Measurements from ENCODE around the gene DENND11. TPM values are rescaled to one million over a fixed set of nuclear protein-coding genes. Genes with fewer than 3 reads are reported as not detected.

Gene DENND11
- total and polyA plus RNA-seq, 7 donors: 1.7 to 5.7 (median 4.4) TPM

GRCh38 chr7:141675436-141676215, 26.3 kb downstream of the DENND11 start:
- DNase-seq: no peak
- TF ChIP-seq CTCF (IDR thresholded peaks at IDR 0.05): no peak
- H3K36me3 ChIP-seq (ENCODE audit: insufficient read depth in 1 of 2, low read depth in 1 of 2): peaks cover 3 to 34% of the 10 kb centered on the region in 2 donors
- no peaks in the 10 kb centered on the region for H3K27me3 ChIP-seq (ENCODE audit: insufficient read depth in 3 of 3, low read length in 2 of 3)
- peak overlapping the region; percentile 30 for H3K27ac ChIP-seq
- H3K4me3 ChIP-seq: no peak overlapping the region
- WGBS, 3 donors: 78 to 88% (median 80%) methylated on average over 6 of the region's 6 CpGs
- H3K9me3 ChIP-seq: no peaks in the 10 kb centered on the region
- intact Hi-C loops (cut with DNase I): no loop called here
- ATAC-seq: no peak
- H3K4me1 ChIP-seq: no peaks in the 10 kb centered on the region

- peaks cover 2 to 42% of the 10 kb centered on the region in 2 donors for H3K36me3 ChIP-seq (ENCODE audit: insufficient read depth in 1 of 2, low read depth in 1 of 2)
- H3K4me1 ChIP-seq: no peaks in the 10 kb centered on the region
- H3K27ac ChIP-seq: peak overlapping the region; percentile 30
- H3K27me3 ChIP-seq (ENCODE audit: insufficient read depth in 3 of 3, low read length in 2 of 3): no peaks in the 10 kb centered on the region
- no peak overlapping the region for H3K4me3 ChIP-seq
- DNase-seq (no peak), ATAC-seq (no peak)
- no peaks in the 10 kb centered on the region for H3K9me3 ChIP-seq
- intact Hi-C loops (cut with DNase I): no loop called here
- WGBS, 3 donors: 66 to 70% (median 70%) methylated on average over 4 of the region's 4 CpGs
- peak; percentile 9 for TF ChIP-seq CTCF (IDR thresholded peaks at IDR 0.05)
These were observed 27.3 kb downstream of the DENND11 start for GRCh38 chr7:141674702-141675101.

- Histone ChIP-seq H3K9me3 (no peaks in the 10 kb centered on the region), H3K27ac (peak overlapping the region; percentile 23), H3K36me3 (ENCODE audit: insufficient read depth in 1 of 2, low read depth in 1 of 2) (peaks cover 2 to 42% of the 10 kb centered on the region in 2 donors), H3K27me3 (ENCODE audit: insufficient read depth in 3 of 3, low read length in 2 of 3) (no peaks in the 10 kb centered on the region), H3K4me3 (no peak overlapping the region), H3K4me1 (no peaks in the 10 kb centered on the region)
- ATAC-seq (peak in 1 of 4 donors; percentile 36), DNase-seq (no peak)
- 72 to 82% (median 81%) methylated on average over 5 of the region's 5 CpGs for WGBS, 3 donors
- TF ChIP-seq CTCF (IDR thresholded peaks at IDR 0.05): no peak
- intact Hi-C loops (cut with DNase I): no loop called here
These were observed 27.7 kb downstream of the DENND11 start for GRCh38 chr7:141674171-141674671.

- DNase-seq (no peak), ATAC-seq (no peak)
- H3K27ac ChIP-seq: no peak overlapping the region
- TF ChIP-seq CTCF (IDR thresholded peaks at IDR 0.05): no peak
- H3K27me3 ChIP-seq (ENCODE audit: insufficient read depth in 3 of 3, low read length in 2 of 3): no peaks in the 10 kb centered on the region
- H3K4me1 ChIP-seq: no peaks in the 10 kb centered on the region
- WGBS, 3 donors: 92 to 95% (median 93%) methylated on average over 3 of the region's 3 CpGs
- intact Hi-C loops (cut with DNase I): no loop called here
- no peaks in the 10 kb centered on the region for H3K9me3 ChIP-seq
- H3K36me3 ChIP-seq (ENCODE audit: insufficient read depth in 1 of 2, low read depth in 1 of 2): peaks cover 2 to 39% of the 10 kb centered on the region in 2 donors
- no peak overlapping the region for H3K4me3 ChIP-seq
These were observed 28.6 kb downstream of the DENND11 start for GRCh38 chr7:141673346-141673745.
